ENCODE measurements around the gene LPAR2.
"Not testable (repeated sequence)": the region's sequence is repeated elsewhere in the genome, so short reads cannot be mapped to it uniquely, and the experiment has no call there.

Gene LPAR2

DNA sequence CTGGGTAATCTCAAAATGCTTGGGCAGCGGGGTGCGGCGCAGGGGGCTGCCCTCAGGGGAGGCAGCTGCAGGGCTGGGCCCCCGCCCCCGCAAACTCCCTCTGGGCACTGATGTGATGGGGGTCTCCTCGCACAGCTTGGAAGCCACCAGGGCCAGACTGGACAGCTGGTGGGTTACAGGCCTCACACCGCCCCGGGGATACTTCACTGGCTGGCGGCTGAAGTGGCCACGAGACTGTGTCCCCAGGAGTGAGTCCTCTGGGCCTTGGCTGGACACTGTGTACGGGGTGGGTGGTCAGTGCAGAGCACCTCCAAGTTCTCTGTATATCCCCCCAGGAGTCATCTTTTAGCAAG lies 2.0 kb upstream of the LPAR2 start:
- DNase-seq, result no peak

DNA sequence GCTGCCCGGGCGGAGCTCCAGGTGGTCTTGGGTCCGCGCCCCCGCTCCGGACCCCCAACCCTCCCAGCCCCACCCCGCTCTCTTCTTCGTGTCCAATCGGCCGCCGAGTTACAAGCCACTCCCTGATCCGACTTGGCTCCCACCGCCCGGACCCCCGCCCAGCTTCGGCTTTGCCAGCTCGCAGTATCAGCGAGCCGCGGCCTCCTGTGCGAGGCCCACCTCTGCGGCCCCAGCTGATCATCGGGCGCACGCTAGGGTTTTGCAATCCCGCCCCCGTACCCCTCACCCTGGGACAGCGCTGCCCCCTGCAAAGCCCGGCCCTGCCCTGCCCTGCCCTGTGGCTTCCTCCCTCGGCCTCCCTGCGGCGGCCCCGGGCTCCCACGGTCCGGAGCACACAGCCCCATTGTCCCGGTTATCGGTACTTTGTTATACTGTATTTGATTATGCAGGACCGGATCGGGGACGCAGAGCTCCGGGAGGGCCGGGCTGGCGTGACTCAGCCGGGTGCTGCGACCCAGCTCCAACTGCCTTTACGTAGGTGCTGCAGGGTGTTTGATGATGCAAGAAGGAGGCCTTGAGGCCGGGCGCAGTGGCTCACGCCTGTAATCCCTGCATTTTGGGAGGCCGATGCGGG lies 598 bp upstream of the LPAR2 start:
- peak; percentile 46 to 52 for DNase-seq

DNA sequence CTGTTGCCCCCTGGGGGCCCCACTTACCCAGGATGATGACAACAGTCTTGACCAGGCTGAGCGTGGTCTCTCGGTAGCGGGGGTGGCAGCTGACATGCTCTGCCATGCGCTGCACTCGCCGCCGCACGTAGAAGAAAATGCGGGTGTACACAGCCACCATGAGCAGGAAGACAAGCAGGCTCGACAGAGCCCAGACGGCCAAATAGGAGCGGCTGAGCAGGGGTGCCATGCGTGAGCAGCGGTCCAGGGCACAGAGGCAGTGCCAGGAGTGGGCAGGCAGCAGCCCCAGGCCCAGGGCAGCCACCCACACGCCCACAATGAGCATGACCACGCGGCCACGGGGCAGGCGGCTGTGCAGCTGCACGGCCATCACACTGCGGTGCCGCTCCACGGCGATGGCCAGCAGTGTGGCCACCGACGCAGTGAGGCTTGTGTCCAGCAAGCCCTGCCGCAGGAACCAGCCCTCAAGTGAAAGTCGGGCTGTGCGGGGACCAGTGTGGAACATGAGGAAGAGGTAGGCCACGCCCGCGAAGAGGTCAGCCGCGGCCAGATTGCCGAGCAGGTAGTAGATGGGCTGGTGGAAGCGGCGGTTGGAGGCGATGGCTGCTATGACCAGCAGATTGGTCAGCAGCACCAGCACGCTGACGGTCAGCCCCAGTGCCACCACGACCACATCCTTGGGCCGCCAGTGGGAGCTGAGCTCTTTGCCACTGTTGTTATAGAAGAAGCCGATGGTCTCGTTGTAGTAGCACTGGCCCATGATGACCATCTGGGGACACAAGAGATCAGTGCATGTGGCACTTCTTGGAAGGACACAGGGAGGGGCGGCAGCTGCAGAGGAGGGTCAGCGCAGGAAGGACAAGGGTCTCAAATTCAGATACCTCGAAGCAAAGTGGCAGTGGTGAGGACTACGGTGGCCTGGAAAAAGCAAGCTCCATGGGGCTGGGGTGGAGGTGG lies 1.2 kb downstream of the LPAR2 start:
- no peak for DNase-seq

DNA sequence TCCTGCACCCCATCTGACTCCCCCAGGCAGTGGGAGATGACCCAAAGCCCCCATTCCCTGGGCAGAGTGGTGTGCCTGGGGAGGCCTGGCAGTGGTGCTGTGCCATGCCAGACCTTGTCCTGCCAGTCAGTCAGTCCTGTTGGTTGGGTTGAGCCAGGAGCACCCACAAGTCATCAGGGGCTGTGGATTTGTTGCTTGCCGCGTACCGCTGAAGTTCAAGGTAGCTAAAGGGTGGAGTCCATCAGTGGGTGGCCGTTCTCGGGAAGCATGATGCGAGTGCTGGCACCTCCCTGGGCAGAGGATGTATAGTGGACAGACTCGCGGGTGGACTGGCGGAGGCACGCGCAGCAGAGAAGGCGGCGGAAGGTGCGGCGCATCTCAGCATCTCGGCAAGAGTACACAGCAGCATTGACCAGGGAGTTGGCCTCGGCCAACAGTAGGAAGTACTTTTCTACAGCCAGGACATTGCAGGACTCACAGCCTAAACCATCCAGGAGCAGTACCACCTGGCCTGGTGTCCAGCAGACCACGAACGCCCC lies 3.9 kb downstream of the LPAR2 start:
- no peak for DNase-seq

DNA sequence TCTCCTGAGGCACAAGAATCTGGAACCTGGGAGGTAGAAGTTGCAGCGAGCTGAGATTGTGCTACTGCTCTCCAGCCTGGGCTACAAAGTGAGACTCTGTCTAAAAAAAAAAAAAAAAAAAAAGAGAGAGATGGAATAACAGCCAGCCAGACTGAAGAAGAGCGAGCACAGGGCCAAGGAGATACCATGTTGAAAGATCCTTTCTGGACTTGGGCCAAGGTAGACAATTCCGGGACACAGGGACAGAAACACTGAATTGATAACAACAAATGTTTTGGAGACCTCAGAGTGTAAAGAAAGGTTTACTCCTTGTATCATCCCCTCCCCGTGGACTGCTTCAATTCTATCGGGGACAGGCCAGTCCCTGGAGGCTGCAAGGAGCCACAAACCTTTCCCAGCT lies 4.6 kb downstream of the LPAR2 start:
- no peak for DNase-seq

DNA sequence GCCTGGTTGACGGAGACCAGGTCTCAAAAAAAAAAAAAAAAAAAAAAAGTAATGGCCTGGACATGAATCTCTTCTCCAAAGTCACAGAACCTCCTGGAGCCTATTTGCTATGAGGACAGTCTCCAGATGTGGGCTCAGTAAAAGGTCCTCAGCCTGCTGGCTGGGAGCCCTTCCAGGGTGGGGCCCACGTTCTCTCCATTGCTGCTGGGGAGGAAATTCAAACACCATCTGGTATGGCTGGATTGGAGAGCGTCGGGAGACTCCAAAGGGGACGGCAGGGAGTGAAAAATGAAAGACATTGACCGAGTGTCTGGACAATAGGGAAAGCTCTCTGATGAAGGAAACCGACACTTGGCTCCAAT lies 8.2 kb downstream of the LPAR2 start:
- DNase-seq, result no peak

DNA sequence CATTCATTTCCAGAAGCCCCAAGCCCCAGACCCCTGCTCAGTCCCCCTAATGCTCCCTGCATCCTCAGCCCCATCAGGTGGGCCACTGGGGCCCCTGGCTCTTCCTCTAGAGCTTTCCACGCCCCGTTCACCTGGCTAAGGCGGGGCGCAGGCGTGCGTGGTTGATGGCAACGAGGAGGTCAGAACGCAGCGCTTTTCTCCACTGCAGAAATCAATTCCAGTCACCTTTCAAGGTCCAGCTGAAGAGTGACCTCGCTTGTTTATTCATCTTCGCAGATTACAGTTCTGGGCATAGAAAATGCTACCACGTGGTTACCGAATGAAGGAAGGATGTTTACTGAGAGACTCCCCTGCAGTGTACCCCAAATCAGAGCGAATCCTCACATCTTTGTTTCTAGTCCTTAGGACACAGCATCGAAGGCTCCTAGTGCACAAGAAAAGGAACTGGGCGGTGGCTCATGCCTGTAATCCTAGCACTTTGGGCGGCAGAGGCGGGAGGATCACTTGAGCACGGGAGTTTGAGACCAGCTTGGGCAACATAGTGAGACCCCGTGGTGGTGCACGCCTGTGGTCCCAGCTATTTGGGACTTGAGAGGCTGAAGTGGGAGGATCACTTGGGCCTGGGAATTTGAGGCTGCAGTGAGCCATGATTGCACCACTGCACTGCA lies 8.7 kb downstream of the LPAR2 start:
- DNase-seq, result no peak

DNA sequence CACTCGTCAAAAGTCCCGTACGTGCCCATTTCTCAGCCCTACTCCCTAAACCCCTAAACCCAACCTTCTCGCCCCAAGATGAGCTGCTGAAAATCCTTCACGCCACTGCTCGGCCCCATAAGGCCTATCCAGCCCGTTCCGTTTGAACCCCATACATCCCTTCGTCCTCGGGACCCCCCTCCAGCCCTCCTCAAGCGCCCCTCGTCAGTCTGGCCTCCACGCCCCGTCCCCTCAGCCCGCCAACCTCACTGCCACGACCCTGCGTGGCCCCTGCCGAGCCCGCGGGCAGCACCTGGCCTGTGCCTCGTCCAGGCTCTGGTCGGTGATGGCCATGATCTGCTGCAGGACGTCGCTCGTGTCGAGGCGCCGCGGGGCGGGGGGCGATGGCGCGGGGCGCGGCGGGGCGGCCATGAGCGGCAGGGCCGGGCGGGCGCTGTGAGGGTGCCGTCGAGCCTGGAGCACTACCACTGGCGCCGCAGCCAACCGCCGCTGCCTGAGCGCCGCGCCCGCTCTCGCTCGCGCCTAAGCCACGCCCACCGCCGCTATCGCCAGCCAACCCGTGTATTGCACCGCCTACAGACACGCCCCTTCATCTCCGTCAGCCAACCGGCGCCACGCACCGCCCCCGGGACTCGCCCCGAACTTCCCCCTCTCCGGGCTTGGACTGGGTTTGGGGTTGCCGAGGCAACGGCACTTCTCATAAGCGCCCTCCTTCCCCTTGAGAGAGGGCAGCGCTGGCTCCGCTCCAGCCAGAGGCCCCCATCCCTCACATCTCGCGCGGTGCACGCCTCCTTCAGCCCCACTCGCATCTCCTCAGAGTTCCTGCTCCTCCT lies 9.6 kb downstream of the LPAR2 start, which contains the start of gene PBX4:
Gene PBX4 (minus strand): TSS at position 469 of the 833 bp plus-strand sequence. CDS start 58 bp downstream, at position 411.
- DNase-seq, result peak; percentile 99

DNA sequence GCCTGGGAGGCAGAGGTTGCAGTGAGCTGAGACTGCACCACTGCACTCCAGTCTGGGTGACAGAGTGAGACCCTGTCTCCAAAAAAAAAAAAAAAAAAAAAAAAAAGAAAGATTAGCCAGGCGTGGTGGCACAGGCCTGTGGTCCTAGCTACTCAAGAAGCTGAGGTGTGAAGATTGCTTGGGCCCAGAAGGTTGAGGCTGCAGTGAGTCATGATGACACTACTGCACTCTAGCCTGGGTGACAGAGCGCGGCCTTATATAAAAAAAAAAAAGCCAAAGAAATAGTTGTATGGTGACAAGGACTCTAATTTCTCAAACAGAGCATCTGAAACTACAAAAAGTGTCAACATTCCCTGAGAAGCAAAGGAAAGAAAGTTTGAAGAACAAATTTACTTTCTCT lies 12.9 kb downstream of the LPAR2 start:
- DNase-seq, result peak; percentile 34 to 44

DNA sequence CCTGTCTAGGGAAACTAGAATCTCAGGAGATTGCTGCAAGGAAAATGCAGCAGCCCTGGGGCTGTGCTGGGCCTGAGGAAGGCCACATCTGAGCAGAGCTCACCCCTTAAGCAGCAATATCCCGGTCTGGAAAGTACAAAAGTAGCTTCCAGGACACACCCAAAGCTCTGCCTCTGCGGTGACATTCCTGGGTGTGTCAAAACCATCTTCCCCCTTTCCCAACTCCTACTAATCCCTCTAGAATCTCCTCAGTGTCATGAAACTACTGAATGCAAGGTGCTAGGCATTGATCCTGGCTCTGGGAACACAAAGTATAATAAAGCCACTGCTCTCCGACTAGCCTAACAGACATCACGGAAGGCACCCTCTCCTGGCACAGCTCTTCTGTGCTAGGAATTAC lies 14.5 kb downstream of the LPAR2 start:
- DNase-seq, result no peak

DNA sequence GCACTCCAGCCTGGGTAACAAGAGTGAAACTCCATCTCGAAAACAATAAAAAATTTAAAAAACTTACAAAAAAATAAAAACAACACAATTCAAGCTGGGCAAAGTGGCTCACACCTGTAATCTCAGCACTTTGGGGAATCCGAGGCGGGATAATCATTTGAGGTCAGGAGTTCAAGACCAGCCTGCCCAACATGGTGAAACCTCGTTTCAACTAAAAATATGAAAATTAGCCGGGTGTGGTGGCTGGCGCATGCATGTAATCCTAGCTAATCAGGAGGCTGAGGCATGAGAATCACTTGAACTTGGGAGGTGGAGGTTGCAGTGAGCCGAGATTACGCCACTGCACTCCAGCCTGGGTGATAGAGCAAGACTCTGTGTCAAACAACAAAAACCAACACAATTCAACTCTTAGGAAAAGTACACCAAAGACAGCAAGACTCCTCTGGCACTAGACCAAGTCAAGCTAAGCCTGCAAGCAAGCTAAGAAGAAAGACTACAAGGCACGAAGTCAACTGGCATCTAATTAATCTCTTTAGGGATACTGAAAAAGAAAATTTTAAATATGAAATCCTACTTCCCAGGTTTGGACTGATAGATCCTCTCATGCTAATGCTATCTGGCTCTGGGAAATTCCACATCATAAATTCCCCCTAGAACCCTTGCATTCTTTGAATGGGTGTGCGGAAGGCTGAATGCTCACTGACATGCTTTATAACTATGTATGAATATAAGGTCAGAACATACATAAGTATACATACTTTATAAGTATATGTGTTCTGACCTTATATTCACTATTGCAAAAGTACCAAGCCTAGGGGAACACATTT lies 17.4 kb downstream of the LPAR2 start:
- no peak for DNase-seq

DNA sequence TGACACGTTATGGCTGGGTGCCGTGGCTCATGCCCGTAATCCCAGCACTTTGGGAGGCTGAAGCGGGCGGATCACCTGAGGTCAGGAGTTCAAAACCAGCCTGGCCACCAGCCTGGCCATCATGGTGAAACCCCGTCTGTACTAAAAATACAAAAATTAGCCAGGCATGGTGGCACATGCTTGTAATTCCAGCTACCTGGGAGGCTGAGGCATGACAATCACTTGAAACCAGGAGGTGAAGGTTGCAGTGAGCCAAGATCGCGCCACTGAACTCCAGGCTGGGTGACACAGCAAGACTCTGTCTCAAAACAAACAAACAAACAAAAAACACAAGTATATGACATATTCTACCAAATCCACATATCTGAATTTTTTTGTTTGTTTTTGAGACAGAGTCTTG lies 21.3 kb downstream of the LPAR2 start:
- not testable (repeated sequence) for DNase-seq

DNA sequence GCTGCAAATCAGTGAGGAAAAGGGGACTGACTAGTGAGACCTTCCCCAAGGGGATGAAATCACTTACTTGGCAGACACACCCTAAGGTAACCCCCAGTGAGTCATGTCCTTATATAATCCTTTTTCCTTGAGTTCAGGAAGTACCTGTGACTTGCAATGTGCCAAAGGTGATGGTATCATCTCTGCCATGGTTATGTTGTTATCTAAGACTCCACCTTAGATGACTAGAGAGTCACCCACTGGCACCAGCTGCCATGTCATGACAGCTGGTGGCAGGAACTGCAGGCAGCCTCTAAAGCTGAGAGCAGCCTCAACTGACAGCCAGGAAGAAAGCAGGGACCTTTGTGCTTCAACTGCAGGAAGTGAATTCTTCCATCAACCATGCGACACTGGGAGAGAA lies 22.0 kb downstream of the LPAR2 start:
- DNase-seq, result no peak

DNA sequence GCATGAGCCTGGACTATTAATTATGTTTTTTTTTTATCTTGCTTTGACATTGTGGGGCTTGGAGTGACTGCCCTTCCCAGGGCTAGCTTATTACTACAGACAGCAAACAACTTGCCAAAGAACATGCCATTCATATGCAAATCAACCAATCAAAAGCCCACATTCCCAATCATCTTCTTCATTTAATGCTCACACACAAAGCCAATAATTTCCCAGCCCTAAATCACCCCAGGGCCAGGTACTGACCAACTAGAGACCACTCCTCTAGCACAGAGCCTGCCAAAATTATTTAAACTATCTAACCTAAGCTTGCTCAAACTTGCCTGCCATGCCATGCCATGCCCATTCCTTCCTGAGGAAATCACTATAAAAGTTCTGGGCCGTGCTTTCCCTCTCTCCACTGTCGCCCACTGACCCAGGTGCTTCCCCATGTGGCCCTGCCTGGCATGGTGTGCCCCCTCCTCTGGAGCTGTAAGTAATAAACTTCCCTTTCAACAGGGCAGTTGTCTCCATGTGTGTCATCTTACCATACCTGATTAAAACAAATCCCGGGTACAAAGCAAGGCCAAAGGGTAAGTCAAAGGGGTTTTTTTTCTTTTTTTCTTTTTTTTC lies 25.2 kb downstream of the LPAR2 start:
- no peak for DNase-seq

DNA sequence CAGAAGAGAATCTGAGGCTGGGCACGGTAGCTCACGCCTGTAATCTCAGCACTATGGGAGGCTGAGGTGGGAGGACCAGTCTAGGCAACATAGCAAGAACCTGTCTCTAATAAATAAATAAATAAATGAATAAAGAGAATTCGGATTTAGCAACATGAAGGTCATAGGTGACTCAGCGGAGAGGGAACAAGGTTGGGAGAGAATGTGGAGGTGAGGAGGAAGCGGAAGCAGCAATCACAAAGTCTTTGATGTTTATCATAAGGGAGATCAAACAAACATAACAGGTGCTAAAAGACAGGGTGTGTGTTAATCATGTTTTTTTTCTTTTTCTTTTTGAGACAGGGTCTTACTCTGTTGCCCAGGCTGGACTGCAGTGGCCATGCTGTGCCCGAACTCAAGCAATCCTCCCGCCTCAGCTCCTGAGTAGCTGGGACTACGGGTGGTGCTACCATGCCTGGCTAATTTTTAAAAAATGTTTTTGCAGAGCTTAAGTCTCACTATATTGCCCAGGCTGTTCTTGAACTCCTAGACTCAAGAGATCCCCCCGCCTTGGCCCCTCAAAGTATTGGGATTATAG lies 25.8 kb downstream of the LPAR2 start:
- no peak for DNase-seq

DNA sequence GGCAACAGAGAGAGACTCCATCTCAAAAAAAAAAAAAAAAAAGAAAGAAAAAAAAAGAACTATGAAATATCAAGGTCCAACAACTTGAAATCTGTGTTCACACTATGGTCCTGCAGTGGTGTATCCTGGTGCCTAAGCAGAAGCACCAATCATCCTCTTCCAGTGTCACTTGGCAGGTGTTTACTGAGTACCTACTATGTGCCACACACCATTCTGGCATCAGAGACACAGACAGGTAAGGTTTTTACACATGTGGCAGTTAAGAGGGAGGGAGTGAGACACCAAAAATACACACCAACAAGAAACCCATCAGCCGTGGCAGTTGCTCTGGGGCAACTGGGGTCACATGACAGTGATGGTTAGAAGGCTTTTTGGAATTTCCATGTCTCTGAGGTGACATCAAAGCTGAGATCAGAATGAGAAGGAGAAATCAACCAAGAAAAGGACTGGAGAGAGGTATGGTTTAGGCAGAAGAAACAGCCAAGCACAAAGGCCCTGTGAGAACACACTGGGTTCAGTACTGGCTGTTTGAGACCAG lies 27.2 kb downstream of the LPAR2 start:
- no peak for DNase-seq

DNA sequence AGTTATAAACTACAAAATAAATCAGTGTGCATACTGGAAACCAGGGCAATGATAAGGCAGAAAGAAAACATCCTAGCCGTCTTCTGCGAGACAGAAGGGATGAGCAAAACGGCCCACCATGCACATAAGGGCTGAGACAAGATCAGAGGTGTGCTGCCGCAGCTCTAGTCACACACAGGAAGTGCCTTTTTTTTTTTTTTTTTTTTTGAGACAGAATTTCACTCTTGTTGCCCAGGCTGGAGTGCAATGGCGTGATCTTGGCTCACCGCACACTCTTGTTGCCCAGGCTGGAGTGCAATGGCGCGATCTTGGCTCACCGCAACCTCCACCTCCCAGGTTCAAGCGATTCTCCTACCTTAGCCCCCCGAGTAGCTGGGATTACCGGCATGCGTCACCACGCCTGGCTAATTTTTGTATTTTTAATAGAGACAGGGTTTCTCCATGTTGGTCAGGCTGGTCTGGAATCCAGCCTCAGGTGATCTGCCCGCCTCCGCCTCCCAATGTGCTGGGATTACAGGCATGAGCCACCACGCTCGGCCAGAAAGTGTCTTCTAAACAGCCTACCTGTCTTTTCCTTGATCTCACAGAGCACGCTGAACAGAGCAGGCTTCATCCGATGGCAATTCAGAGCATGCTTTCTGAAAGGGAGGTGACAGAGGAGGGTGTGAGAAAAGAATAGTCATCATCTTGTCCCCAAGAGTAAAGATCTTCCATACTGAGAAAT lies 29.1 kb downstream of the LPAR2 start:
- peak; percentile 52 to 58 for DNase-seq

DNA sequence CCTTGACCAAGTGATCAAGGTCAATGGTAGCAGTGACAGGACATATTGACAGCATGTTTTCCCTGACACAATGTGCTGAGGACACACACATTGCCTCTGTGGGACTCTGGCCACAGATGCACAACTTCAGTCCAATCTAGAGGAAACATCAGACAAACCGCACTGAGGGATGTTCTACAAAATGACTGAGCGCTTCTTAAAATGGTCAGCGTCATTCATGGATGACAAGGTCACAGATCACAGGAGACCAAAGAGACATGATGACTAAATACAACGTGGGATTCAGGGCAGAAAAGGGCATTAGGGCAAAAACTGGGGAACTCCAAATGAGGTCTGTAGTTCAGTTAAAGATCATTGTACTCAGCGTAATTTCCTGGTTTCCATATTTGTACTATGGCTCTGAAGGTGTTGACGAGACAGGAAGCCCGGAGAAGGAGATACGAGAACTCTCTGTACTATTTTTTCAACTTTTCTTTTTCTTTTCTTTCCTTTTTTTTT lies 30.2 kb downstream of the LPAR2 start:
- DNase-seq, result peak; percentile 43 to 59

DNA sequence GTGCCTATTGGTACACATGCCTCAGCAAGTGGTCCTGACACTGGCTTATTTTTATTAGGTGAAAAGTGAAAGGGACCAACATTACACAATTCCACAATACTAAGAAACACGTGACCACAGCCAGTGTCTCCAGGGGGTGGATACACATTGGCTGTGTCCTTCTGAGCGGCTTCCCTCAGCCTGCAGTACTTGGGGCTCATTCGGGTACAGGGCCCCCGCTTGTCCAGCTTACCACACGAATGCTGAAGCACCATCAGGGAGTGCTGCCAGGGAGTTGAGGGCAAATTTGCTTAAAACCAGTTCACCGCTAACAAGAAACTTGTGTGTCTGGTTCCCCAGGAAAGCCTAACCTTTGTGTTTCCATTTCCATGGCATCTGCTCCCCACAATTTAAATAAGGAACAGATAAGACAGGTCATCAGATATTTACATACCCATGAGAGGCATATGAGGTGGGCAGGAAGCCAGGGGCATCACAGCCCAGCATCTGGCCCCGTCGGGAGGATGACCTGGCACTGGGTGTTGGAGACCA lies 32.8 kb downstream of the LPAR2 start:
- no peak for DNase-seq

Data from stimulated activated CD4-positive, alpha-beta T cell treated with anti-CD3 and anti-CD28 coated beads, Interleukin-2, amount 100 ng/mL, for 24 hours (primary cell).